Measurements from ENCODE around the gene WDR82.
"Not testable (repeated sequence)": the region's sequence is repeated elsewhere in the genome, so short reads cannot be mapped to it uniquely, and the experiment has no call there.

DNA sequence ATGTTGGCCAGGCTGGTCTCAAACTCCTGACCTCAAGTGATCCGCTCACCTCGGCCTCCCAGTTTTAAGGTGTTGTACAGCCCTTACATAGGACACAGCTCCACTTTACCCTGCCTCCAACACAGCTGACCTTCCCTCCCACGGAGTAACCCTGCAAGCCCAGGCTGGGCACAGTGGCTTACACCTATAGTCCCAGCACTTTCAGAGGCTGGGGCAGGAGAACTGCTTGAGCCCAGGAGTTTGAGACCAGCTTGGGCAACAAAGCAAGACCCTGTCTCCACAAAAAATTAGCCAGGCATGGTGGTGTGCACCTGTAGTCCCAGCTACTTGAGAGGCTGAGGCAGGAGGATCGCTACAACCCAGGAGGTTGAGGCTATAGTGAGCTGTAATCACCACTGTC, 5.6 kb upstream of the WDR82 start:
- TF ChIP-seq POLR2A, POLR2AphosphoS5 (IDR thresholded peaks at IDR 0.05; ENCODE audit: low read depth, low read length): not testable (repeated sequence)

Measured in GM12892 (cell line).